HG03439 (cell line): ENCODE measurements around the gene PARK7.
A peak's percentile ranks its signal among the peaks of the same experiment; 100 is the strongest.
"Not testable (repeated sequence)": the region's sequence is repeated elsewhere in the genome, so short reads cannot be mapped to it uniquely, and the experiment has no call there.

Experiments used
- ATAC-seq: cut with Tn5 transposase; IDR thresholded peaks from one replicate; pipeline ENCODE4 v1.9.1; 2021; ENCODE audit warnings: mild to moderate bottlenecking, moderate library complexity; ENCODE audit not compliant: unreplicated experiment

PARK7 gene

GRCh38 chr1:7961216-7962013 is at the start of gene PARK7:
Gene PARK7 (plus strand): TSS chr1:7961711. CDS start chr1:7962786, 1,075 bp downstream.
- ATAC-seq, result peak; percentile 96

GRCh38 chr1:7912145-7912544 is 49.4 kb upstream of the PARK7 start:
- no peak for ATAC-seq

GRCh38 chr1:7912743-7913557 is 48.6 kb upstream of the PARK7 start:
- ATAC-seq, result no peak

GRCh38 chr1:7915826-7916500 is 45.5 kb upstream of the PARK7 start:
- ATAC-seq, result no peak

GRCh38 chr1:7916501-7916830 is 45.0 kb upstream of the PARK7 start:
- no peak for ATAC-seq

- ATAC-seq, result not testable (repeated sequence)
Observed at GRCh38 chr1:7917971-7918370, 43.5 kb upstream of the PARK7 start.

GRCh38 chr1:7919880-7920279 is 41.6 kb upstream of the PARK7 start:
- no peak for ATAC-seq

GRCh38 chr1:7921796-7922195 is 39.7 kb upstream of the PARK7 start:
- ATAC-seq, result no peak

- no peak for ATAC-seq
Observed at GRCh38 chr1:7922301-7922700, 39.2 kb upstream of the PARK7 start.

GRCh38 chr1:7927061-7927460 is 34.5 kb upstream of the PARK7 start:
- not testable (repeated sequence) for ATAC-seq

GRCh38 chr1:7928247-7928646 is 33.3 kb upstream of the PARK7 start:
- no peak for ATAC-seq

GRCh38 chr1:7929637-7930036 is 31.9 kb upstream of the PARK7 start:
- no peak for ATAC-seq

- ATAC-seq, result no peak
Observed at GRCh38 chr1:7930645-7931445, 30.7 kb upstream of the PARK7 start.

GRCh38 chr1:7931446-7931812 is 30.1 kb upstream of the PARK7 start:
- ATAC-seq, result no peak

- no peak for ATAC-seq
Observed at GRCh38 chr1:7932524-7933138, 28.9 kb upstream of the PARK7 start.

GRCh38 chr1:7938070-7938469 is 23.4 kb upstream of the PARK7 start:
- ATAC-seq, result no peak

GRCh38 chr1:7940034-7940433 is 21.5 kb upstream of the PARK7 start:
- no peak for ATAC-seq

- ATAC-seq, result no peak
Observed at GRCh38 chr1:7940745-7941436, 20.6 kb upstream of the PARK7 start, which contains the start of gene TNFRSF9. Gene TNFRSF9 (minus strand): TSS chr1:7940839. CDS start chr1:7939994, 845 bp downstream.

GRCh38 chr1:7941437-7941793 is 20.1 kb upstream of the PARK7 start:
- ATAC-seq, result no peak
